ENCODE data around the gene PDE4D.

DNA sequence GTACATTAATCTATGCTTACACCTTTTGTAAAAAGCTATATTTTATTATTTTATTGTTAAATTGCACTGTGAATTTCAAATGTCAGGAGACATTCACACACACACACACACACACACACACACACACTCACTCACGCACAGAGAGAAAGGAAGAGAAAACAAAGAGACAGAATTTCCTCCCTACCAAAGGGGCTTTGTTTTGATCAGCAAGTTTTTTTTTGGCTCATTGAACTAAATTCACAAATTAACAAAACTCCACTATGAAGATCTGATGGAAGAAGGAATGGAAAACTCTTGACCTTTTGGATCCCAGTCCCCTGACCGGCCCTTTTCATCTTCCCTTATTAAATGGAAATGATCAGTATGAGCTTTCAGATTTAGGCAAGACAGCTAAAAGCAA is 161.2 kb downstream of the PDE4D start:
- TF ChIP-seq, protein P1, sequence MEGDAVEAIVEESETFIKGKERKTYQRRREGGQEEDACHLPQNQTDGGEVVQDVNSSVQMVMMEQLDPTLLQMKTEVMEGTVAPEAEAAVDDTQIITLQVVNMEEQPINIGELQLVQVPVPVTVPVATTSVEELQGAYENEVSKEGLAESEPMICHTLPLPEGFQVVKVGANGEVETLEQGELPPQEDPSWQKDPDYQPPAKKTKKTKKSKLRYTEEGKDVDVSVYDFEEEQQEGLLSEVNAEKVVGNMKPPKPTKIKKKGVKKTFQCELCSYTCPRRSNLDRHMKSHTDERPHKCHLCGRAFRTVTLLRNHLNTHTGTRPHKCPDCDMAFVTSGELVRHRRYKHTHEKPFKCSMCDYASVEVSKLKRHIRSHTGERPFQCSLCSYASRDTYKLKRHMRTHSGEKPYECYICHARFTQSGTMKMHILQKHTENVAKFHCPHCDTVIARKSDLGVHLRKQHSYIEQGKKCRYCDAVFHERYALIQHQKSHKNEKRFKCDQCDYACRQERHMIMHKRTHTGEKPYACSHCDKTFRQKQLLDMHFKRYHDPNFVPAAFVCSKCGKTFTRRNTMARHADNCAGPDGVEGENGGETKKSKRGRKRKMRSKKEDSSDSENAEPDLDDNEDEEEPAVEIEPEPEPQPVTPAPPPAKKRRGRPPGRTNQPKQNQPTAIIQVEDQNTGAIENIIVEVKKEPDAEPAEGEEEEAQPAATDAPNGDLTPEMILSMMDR (IDR thresholded peaks at IDR 0.05), result no peak
- TF ChIP-seq POLR2A (IDR thresholded peaks at IDR 0.05), result no peak

Measured in esophagus squamous epithelium (tissue), 4 donors.